PC-9 (cell line): ENCODE results near the gene UBE2R2.

Experiments used
- EZH2 ChIP-seq: fragments of 200-600 bp; sonication (generic); IDR thresholded peaks from 2 replicates; pipeline ENCODE4 v1.8.0; 2017; ENCODE audit warnings: antibody characterized with exemption, low read depth
- TF ChIP-seq, protein P1 (sequence below): fragments of 200-600 bp; sonication (generic); conservative IDR thresholded peaks from 2 replicates; pipeline ENCODE4 v1.6.1; 2017; ENCODE audit warnings: mixed run types, antibody characterized with exemption, mild to moderate bottlenecking, moderate library complexity

DNA sequence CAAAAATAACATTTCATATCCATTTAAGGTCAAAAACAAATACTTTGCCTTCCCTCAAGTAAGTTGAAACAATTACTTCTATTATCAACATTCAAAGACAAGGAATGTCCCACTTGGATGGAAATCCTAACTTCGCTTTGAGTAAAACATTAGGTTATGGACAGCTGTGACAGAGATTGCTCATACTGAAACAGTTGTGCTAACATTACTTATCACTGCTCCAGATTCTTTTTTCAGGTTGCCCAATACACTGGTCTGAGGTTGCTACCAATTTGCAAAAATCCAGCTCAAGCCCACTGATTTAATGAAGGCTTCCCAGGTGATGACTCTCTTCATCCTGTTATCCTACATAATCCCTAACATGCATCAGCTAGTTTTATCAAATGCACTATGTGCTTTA lies 133.4 kb downstream of the UBE2R2 start:
- no peak for TF ChIP-seq EZH2
- TF ChIP-seq, protein P1, sequence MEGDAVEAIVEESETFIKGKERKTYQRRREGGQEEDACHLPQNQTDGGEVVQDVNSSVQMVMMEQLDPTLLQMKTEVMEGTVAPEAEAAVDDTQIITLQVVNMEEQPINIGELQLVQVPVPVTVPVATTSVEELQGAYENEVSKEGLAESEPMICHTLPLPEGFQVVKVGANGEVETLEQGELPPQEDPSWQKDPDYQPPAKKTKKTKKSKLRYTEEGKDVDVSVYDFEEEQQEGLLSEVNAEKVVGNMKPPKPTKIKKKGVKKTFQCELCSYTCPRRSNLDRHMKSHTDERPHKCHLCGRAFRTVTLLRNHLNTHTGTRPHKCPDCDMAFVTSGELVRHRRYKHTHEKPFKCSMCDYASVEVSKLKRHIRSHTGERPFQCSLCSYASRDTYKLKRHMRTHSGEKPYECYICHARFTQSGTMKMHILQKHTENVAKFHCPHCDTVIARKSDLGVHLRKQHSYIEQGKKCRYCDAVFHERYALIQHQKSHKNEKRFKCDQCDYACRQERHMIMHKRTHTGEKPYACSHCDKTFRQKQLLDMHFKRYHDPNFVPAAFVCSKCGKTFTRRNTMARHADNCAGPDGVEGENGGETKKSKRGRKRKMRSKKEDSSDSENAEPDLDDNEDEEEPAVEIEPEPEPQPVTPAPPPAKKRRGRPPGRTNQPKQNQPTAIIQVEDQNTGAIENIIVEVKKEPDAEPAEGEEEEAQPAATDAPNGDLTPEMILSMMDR, result no peak
